ENCODE data around the gene DDR1.
"Not testable (repeated sequence)": the region's sequence is repeated elsewhere in the genome, so short reads cannot be mapped to it uniquely, and the experiment has no call there.

The DDR1 gene

GRCh38 chr6:30894935-30895334 lies 10.6 kb downstream of the DDR1 start:
- no peak for DNase-seq

DNA sequence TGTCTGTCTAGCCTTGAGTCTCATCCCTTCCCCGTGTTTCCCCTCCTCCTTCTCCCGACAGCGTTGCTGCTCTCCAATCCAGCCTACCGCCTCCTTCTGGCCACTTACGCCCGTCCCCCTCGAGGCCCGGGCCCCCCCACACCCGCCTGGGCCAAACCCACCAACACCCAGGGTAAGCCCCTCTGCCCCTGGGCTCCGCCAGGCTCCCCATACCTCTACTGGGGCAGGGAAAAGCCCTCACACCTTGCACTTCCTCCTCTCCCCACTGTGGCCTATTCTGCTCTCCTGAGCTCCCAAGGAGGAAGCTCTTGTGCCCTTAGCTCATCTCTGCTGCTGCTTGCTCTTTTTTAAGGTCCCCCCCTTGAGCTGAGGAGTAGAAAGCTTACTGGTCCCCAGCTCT lies 11.0 kb downstream of the DDR1 start:
- no peak for DNase-seq

DNA sequence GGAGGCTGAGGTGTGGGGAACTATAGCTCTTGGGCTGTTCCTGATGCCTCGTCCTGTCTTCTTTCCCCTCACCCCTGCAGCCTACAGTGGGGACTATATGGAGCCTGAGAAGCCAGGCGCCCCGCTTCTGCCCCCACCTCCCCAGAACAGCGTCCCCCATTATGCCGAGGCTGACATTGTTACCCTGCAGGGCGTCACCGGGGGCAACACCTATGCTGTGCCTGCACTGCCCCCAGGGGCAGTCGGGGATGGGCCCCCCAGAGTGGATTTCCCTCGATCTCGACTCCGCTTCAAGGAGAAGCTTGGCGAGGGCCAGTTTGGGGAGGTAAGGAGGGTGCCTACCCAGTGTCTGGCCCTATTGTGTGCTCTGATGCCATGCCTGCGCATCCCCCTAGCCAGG lies 12.2 kb downstream of the DDR1 start:
- DNase-seq: no peak

GRCh38 chr6:30897882-30898281 lies 13.6 kb downstream of the DDR1 start:
- no peak for DNase-seq

DNA sequence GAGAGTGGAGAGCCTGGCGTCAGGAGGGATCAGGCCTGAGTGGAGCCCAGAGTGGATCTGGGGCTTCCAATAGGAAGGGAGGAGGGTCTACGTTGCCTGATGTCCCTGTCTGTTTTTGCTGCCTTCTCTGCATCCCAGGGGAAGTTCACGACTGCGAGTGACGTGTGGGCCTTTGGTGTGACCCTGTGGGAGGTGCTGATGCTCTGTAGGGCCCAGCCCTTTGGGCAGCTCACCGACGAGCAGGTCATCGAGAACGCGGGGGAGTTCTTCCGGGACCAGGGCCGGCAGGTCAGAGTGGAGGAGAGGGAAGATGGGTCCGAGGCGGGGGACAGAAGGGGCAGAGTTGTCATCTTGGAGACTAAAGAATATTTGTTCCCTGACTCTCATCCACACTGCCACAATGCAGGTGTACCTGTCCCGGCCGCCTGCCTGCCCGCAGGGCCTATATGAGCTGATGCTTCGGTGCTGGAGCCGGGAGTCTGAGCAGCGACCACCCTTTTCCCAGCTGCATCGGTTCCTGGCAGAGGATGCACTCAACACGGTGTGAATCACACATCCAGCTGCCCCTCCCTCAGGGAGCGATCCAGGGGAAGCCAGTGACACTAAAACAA lies 14.5 kb downstream of the DDR1 start:
- no peak for DNase-seq

DNA sequence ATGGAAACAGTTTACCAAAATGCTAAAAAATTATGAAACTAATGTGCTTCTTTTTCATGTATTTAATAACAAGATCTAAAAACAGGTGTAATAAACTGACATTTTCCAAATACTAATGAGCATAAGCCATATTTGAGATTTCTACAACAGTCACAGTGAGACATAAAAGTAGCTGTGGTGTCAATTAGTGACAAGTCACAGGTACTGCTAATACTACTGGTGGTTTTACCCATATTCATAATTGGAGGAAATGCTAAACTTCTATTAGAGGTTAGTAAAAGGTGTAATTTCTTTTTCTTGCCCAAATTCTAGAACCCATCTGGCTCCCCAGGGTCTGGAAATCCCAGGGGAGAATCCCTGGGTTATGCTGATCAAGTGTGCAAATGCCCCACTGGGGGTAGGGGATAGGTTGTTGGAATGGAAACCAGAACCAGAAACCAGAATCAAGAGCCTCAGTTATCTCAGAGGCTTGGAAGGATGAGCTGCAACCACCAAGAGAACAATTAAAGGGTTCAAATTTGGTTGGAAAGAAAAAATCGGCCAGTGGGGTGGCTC lies 16.6 kb downstream of the DDR1 start:
- no peak for DNase-seq

GRCh38 chr6:30901436-30901835 lies 17.1 kb downstream of the DDR1 start:
- no peak for DNase-seq

- not testable (repeated sequence) for DNase-seq
These were observed 17.9 kb downstream of the DDR1 start for GRCh38 chr6:30902196-30902595.

DNA sequence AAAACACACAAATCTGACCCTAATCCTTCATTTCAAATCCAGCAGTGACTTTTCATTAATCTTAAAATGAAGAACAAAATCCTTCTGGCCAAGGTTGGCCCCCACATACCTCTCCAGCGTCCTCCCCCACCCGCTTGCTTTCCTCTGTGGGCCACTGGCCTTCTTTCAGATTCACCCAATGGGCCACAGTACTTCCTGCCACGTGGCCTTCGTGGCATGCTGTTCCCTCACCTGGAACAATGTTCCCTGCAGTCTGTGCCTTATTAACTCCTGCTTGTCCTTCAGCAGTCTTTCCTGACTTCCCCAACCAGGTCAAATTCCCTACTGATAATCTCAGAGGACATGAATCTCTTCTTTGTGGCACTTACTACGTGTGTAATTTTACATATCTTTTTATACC lies 18.4 kb downstream of the DDR1 start:
- DNase-seq: no peak

GRCh38 chr6:30903236-30903635 lies 18.9 kb downstream of the DDR1 start:
- no peak for DNase-seq

GRCh38 chr6:30907290-30907757 lies 23.0 kb downstream of the DDR1 start:
- not testable (repeated sequence) for DNase-seq

DNA sequence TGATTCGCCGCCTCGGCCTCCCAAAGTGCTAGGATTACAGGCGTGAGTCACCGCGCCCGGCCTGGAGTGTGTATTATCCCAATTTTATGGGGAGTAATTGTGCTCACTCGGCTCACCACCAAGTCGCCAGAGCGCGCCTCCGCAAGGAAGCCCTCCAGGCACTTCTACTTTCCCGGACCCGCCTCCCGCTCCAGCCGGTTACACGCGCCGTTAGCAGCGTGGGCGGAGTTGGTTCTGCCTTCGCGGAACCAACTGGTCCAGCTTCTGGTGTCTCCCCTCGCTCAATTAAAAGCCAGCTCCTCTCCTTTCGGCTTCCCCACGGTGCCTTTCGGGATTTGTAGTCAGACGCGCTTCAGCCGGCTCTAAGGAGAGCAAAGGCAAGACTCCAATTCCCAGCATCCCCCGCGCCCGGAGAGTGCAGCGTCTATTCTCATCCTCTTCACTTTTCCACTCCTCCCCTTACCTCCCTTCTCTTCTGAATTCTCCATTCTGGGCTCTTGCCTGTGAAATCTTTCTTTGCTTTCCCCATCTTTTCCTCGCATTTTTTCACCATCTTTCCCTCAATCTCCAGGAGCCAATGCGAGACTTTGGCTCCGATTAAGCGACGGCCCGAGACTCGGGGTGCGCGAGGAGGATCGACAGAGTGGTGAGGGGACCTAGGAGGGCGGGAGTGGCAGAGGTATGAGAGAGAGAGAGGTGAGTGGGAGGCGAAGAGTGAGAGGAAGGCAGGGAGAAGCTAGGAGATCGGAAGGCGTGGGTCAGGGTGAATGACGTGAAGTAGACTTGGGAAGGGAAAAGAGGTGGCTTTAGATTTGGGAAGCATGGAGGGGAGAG lies 23.7 kb downstream of the DDR1 start, which contains the start of gene GTF2H4:
TSS of gene GTF2H4 (plus strand) at position 450 of the 834 bp plus-strand sequence.
- peak; percentile 99 for DNase-seq

DNA sequence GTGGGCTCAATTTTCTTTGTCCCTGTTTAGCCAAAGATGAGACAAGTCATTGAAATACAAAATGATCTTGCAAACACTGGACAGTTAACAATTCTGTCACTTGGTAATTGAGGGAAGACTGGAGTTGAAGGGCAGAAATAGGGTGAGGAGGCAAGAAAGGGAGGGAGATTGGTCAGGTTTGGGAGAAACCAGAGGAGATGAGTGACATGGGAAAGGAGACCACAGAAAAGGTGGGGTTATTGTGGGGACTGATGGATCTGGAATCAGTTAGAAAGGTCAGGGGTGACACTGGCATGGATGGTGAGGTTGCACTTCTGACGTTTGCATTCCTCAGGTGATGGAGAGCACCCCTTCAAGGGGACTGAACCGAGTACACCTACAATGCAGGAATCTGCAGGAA lies 24.4 kb downstream of the DDR1 start:
- no peak for DNase-seq

DNA sequence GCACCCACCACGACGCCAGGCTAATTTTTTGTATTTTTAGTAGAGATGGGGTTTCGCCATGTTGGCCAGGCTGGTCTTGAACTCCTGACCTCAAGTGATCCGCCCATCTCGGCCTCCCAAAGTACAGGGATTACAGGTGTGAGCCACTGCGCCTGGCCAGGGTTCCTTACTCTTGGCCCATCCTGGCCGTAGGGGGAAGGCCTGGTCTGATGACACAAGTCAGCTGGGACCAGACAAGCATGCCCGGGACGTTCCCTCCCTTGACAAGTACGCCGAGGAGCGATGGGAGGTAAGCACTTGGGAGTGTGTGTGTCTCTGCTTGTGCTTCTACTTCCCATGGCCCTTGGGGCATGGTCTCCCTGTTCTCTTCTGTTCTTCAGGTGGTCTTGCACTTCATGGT lies 26.2 kb downstream of the DDR1 start:
- not testable (repeated sequence) for DNase-seq

- no peak for DNase-seq
These were observed 28.6 kb downstream of the DDR1 start for GRCh38 chr6:30912746-30913520.

GRCh38 chr6:30913721-30914075 lies 29.4 kb downstream of the DDR1 start:
- DNase-seq: no peak

DNA sequence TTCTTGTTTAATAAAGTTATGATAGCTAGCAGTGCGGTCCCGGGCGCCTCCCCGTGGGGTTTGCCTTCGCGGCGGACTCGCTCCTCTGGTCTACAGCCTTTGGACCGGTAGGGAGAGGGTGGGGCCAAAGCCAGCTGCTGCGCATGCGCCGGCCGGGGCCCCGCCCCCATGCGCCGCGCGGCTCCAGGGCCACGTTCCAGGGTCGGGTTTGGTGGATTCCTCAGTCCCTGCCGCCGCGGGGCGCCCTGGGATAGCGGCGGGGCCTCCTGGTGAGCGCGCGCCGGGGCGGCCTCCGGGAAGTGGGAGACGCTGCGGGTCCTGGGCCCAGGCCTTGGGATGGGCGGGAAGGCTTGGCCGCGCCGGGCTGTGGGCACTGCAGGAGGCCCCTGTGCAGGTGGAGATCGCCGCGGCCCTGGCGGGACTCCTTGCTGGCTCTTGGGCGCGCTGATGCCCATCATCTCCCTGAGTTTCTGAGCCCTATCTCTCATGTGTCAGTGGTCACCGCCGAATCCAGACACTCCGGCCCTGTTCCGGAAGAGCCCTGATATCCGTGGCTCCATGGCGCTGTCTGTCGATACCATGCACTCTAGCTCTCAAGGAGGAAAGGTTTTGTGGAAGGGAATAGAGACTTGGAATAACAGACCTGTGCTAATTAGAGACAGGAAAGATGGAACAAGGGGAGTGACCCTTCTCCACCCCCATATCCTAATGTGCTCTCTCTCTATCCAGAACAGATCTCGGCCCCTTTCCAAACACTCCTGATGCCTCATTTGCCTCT lies 29.9 kb downstream of the DDR1 start, which contains the start of gene VARS2:
TSS of gene VARS2 (plus strand) at position 163 of the 778 bp plus-strand sequence. CDS start at position 762, 599 bp downstream.
- DNase-seq: peak; percentile 96

GRCh38 chr6:30914854-30915590 lies 30.7 kb downstream of the DDR1 start:
- no peak for DNase-seq

- peak; percentile 73 for DNase-seq
These were observed 31.2 kb downstream of the DDR1 start for GRCh38 chr6:30915591-30915946.

DNA sequence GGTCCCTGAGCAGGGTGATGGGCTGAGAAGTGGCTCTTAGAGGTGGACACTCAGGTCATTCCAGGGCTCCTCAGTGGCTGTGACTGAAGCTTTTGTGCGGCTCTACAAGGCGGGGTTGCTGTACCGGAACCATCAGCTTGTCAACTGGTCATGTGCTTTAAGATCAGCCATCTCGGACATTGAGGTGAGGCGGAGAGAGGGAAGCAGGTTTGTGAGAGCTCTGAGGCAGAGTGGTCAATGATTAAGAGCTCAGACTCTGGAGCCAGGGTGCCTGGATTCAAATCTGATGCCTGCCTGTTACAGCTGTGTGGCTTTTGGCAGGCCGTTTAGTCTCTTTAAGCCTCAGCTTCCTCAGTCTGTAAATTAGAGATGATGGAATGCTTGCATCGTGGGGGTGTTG lies 32.7 kb downstream of the DDR1 start:
- DNase-seq: no peak

GRCh38 chr6:30917487-30917886 lies 33.2 kb downstream of the DDR1 start:
- DNase-seq: no peak

- no peak for DNase-seq
These were observed 34.4 kb downstream of the DDR1 start for GRCh38 chr6:30918670-30919069.

Measured in islet precursor cell (in vitro differentiated cells).